Cardiac fibroblast (primary cell): ENCODE data around the gene C1QTNF6.

Experiments
- DNase-seq, 2 donors: peaks; one replicate each; pipeline versions ENCODE4 v3.0.0 to v3.0.0-alpha.2; 2010; ENCODE audit warnings: low read depth in 2 of 2
- H3K4me3 ChIP-seq, 2 donors: replicated peaks in 1 of 2; 1 replicate in 1 of 2; 2 replicates in 1 of 2; pipeline ENCODE4 v1.5.1; 2011; ENCODE audit warnings: low read depth in 2 of 2, low read length in 2 of 2, mild to moderate bottlenecking in 2 of 2, moderate library complexity in 1 of 2
- CTCF ChIP-seq: IDR thresholded peaks from one replicate; pipeline ENCODE4 v1.5.1; 2011; ENCODE audit warnings: low read depth, mild to moderate bottlenecking, low read length, inconsistent platforms

C1QTNF6 gene

DNA sequence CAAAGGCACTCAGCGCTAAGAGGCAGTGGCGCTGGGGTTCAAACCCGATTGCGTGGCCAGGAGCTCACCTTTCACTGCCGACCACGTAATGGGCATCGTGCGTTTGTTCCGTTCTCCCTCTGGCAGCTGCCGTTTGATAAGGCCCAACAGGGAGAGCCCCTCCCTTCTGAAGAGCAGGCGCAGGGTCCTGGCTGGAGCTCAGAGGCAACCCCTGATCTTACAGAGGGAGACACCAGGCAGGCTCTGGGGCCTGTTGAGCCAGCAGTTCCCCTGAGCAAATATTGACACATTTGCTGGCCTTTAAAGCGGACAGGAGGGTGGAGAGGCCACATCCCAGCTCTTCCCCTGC lies 11.7 kb upstream of the C1QTNF6 start:
- no peak for TF ChIP-seq CTCF
- peak overlapping the region in 1 of 2 donors; percentile 16 for H3K4me3 ChIP-seq
- no peak for DNase-seq

DNA sequence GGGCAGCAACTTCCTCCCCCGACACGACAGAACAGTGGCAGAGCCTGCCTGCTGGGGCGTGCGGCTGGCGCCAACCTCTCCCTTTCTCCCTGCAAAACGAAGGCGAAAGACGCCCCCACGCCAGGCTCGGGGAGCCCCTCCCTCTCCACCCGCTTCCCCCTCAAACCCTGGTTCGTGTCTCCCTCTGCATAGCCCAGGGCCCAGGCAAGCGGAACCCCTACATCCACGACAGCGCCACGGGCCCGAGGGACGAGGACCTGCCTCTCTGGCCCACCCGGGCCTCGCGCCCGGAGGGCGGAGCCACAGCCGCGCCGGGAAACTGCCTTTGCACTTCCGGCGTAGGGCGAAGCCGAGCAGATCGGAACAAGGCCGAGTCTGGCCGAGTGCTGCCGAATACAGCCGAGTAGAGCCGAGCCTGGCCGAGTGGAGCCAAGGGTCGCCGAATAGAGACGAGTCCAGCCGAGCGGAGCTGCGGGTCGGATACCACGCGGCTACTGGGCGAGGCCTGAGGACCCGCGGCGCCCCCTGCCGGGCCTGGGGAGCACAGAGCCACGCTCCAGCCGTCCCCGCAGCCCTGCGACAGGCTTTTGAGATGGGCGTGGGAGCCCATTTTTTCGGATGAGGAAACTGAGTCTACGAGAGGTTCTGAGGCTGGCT lies 11.2 kb upstream of the C1QTNF6 start:
- TF ChIP-seq CTCF, result peak; percentile 83
- H3K4me3 ChIP-seq, result peak overlapping the region; percentile 65
- peak; percentile 98 for DNase-seq

DNA sequence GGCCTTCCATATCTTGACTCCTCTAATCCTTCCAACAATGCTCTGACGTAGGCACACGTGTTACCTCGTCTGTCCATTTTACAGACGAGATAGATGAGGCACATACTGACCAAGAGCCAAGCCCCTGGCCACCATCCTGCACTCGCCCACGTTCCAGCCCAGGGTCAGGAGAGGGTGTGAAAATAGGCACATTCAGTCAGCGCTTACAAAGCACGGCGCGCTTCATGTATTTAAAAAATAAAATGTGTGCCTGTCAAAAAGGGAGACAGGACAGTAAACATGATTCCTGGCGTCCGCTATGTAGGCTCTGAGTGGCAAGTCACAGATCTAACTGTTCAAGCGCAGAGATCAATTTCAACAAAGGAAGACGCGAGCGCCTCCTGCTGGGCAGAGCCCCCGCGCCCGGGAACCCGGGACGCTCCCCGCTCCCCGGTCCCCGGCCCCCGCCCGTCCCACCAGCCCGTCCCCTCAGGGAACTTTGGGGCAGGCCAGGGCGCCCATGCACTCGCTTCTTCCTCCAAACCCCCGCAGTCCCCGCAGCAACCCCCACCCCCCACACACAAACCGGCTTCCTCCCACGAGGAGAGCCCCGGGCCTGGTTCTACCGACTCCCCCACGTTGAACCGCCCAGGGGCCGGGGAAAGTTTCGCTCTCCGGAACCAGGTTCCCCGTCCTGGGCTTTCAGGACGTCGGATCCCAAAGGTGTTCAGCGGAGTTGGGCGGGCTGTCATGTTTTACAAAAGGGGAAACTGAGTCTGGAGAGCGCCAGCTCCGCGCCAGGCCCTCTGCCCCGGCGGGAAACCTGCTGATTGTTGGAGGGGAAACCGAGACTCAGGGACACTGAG lies 10.4 kb upstream of the C1QTNF6 start:
- H3K4me3 ChIP-seq, result peak overlapping the region; percentile 65
- TF ChIP-seq CTCF, result peak; percentile 69
- peak; percentile 80 to 81 for DNase-seq

- H3K4me3 ChIP-seq, result no peak overlapping the region
- peak; percentile 75 to 87 for DNase-seq
- no peak for TF ChIP-seq CTCF
Observed at GRCh38 chr22:37197451-37198257, 9.6 kb upstream of the C1QTNF6 start.

DNA sequence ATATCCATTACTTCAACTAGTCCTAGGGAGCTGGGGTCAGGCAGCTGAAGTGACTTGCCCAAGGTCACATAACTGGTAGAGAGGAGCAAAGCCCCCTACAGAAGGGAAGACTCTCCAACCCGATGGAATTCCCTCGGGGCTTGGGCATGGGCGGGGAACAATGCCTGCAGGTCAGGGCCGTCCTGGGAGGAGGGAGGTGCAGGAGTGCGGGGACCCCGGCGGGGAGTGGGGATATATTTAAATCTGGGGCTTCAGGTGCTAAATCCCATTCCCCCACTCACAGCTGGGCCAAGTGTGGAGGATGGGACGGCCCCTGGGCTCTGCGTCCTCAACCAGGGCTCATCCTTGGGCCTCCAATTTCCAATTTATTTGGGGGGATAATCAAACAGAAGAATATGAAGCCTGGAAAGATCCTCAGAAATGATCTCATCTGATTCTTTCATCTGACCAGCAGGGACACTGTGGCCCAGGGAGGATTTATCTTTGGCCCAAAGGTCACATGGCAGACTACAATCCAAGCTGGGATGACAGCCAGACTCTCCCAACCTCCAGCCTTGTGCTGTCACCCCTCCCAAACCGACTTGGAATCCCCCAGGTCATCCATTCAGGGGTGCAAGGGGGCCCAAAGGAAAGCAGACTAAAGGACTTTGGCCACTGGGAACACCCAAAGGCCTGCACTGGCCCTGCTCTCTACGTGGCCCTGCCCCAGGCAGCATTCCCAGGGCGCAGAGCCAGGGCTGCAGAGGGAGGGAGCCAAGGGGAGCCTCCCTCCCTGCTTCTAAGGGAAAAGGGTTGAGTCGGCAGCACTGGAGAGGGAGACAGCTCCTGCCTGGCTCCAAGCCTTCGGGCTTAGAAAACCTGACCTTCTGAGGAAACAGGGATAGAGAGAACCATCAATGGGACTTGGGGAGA lies 8.7 kb upstream of the C1QTNF6 start:
- peak; percentile 84 to 94 for DNase-seq
- no peak overlapping the region for H3K4me3 ChIP-seq
- no peak for TF ChIP-seq CTCF

DNA sequence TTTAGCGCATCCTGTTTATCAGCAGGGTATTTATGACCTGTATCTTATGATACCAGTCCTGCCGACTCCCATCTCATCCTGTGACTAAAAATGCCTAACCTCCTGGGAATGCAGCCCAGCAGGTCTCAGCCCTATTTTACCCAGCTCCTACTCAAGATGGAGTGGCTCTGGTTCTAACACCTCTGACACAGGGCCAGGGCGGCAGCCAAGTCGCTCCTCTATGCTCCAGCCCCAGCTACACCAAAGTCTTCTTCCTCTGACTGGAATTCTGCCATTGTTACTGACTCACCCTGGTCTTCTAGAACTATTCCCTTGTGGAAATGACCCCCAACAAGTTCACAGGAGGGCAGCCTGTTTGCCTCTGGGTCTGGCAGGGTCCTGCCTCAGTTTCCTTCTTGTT lies 7.9 kb upstream of the C1QTNF6 start:
- H3K4me3 ChIP-seq, result no peak overlapping the region
- TF ChIP-seq CTCF, result no peak
- peak; percentile 40 to 52 for DNase-seq
